HCT116 (cell line): ENCODE results near the gene SLC37A4.

Source experiments
- CEBPB ChIP-seq: IDR thresholded peaks from 2 replicates; pipeline ENCODE4 v1.6.1; 2012; ENCODE audit warnings: low read depth
- CTCF ChIP-seq, 3 experiments: fragments of 200-600 bp in 1 of 3; sonication (generic) in 1 of 3; IDR thresholded peaks in 2 of 3; conservative IDR thresholded peaks in 1 of 3; 2 replicates each; pipeline ENCODE4 v1.5.1; 2012 to 2017; ENCODE audit warnings: low read depth in 2 of 3, low read length in 2 of 3, antibody characterized with exemption in 1 of 3, borderline replicate concordance in 1 of 3, control low read depth in 1 of 3, mild to moderate bottlenecking in 1 of 3, mixed read lengths in 1 of 3, mixed run types in 1 of 3, moderate library complexity in 1 of 3; ENCODE audit not compliant: insufficient read depth in 1 of 3
- EGR1 ChIP-seq: IDR thresholded peaks from 2 replicates; pipeline ENCODE4 v1.6.1; 2012; ENCODE audit warnings: low read depth
- EZH2 ChIP-seq: fragments of 200-600 bp; sonication (generic); IDR thresholded peaks from 2 replicates; pipeline ENCODE4 v1.6.1; 2017; ENCODE audit warnings: antibody characterized with exemption, mixed run types
- EZH2phosphoT487 ChIP-seq: fragments of 200-600 bp; IDR thresholded peaks from 2 replicates; pipeline ENCODE4 v1.6.1; 2018; ENCODE audit warnings: antibody characterized with exemption, borderline replicate concordance
- FOSL1 ChIP-seq: IDR thresholded peaks from 2 replicates; pipeline ENCODE4 v1.6.1; 2012; ENCODE audit warnings: low read depth
- MAX ChIP-seq: IDR thresholded peaks from 2 replicates; pipeline ENCODE4 v1.6.1; 2012
- POLR2A ChIP-seq: IDR thresholded peaks from 2 replicates; pipeline ENCODE4 v1.7.0; 2011; ENCODE audit warnings: borderline replicate concordance; ENCODE audit not compliant: insufficient read depth, insufficient read length; ENCODE audit errors: extremely low read depth
- POLR2AphosphoS5 ChIP-seq: IDR thresholded peaks from 2 replicates; pipeline ENCODE4 v1.6.1; 2011; ENCODE audit warnings: mild to moderate bottlenecking, low read depth, low read length, moderate library complexity
- SIN3A ChIP-seq: IDR thresholded peaks from 2 replicates; pipeline ENCODE4 v1.6.1; 2012; ENCODE audit warnings: low read depth

GRCh38 chr11:119000906-119001305, 29.8 kb downstream of the SLC37A4 start:
- TF ChIP-seq POLR2AphosphoS5 (no peak), EGR1 (no peak), CEBPB (no peak), SIN3A (no peak), CTCF (IDR thresholded peaks at IDR 0.05 in 2 of 3, conservative IDR thresholded peaks at IDR 0.05 in 1 of 3; ENCODE audit: borderline replicate concordance in 1 of 3, insufficient read depth in 1 of 3, low read depth in 2 of 3, low read length in 2 of 3) (no peak), EZH2 (no peak), POLR2A (no peak), MAX (no peak), EZH2phosphoT487 (no peak), FOSL1 (no peak)
